Left ventricle myocardium inferior (tissue), 1 donor: ENCODE measurements around the gene EDEM2. TPM values are rescaled to one million over a fixed set of nuclear protein-coding genes. Genes with fewer than 3 reads are reported as not detected.

ENCODE experiments used
- DNase-seq: peaks from one replicate; pipeline ENCODE4 v3.0.0-alpha.2; 2020
- H3K27ac ChIP-seq: fragments of 200-600 bp; replicated peaks from 2 replicates; pipeline ENCODE4 v1.8.0; 2021
- H3K27me3 ChIP-seq: fragments of 200-600 bp; 2 replicates; pipeline ENCODE4 v1.8.0; 2021; ENCODE audit warnings: low read depth
- H3K36me3 ChIP-seq: fragments of 200-600 bp; 2 replicates; pipeline ENCODE4 v1.8.0; 2021
- H3K4me1 ChIP-seq: fragments of 200-600 bp; 2 replicates; pipeline ENCODE4 v1.8.0; 2021
- H3K4me3 ChIP-seq: fragments of 200-600 bp; 2 replicates; pipeline ENCODE4 v1.8.0; 2021; ENCODE audit warnings: mild to moderate bottlenecking, moderate library complexity
- H3K9me3 ChIP-seq: fragments of 200-600 bp; replicated peaks from 2 replicates; pipeline ENCODE4 v1.8.0; 2021
- intact Hi-C: fragments of 100-400 bp; cut with micrococcal nuclease; formaldehyde crosslinking; loops from one replicate; pipeline ENCODE4 v1.11.0; 2022
- total RNA-seq: library from RNA; stranded (reverse); fragmentation: NEBNext Ultra II Directional; extraction: Animal tissue kit (Norgen Biotek cat#: 25700); gene quantifications from one replicate; pipeline ENCODE4 v1.2.1, GENCODE V29; 2021
- TF ChIP-seq, protein P1 (sequence below): fragments of 200-600 bp; IDR thresholded peaks from 2 replicates; pipeline ENCODE4 v1.8.0; 2021; ENCODE audit warnings: antibody characterized with exemption, mild to moderate bottlenecking, borderline replicate concordance
- donor health status: DM: no; HTN: yes; CAD: no; lungs with severe emphysema.

The EDEM2 gene
- total RNA-seq, 1 donor from 2014 or later, result 10.4 TPM

DNA sequence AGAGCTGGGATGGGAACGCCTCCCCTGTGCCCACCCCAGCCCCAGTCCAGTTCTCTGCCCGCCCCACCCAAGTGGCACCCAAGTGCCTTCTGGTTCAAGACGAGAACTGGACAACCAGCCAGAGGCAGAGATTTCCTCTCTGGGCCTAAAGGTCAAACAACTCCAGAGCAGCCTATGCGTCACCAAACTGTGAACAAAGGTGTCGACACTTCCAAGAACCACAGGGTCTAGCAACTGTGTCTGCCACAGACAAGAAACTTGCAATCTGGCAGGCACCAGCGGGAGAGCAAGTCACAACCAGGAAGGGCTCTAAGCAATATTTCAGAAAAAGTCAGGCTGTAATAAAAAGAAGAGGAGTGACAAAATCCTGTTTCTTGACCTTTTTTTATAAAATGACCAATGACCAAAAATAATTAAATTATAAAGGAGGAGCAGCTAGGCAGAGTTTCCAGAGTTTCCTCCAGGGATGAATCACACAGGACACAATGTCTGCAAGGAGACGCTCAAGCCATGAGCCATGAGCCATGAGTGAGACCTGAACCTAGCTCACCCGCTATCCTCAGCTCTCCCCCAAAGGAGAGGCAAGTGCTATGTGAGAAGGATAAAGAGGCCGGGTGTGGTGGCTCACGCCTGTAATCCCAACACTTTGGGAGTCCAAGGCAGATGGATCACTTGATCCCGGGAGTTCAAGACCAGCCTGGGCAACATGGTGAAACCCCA is 11.1 kb downstream of the EDEM2 start:
- Histone ChIP-seq H3K27me3 (no peaks in the 10 kb centered on the region), H3K27ac (peak overlapping the region; percentile 88), H3K4me1 (peaks cover 43% of the 10 kb centered on the region), H3K9me3 (no peaks in the 10 kb centered on the region), H3K4me3 (no peak overlapping the region), H3K36me3 (peaks cover 68% of the 10 kb centered on the region)
- TF ChIP-seq, protein P1, sequence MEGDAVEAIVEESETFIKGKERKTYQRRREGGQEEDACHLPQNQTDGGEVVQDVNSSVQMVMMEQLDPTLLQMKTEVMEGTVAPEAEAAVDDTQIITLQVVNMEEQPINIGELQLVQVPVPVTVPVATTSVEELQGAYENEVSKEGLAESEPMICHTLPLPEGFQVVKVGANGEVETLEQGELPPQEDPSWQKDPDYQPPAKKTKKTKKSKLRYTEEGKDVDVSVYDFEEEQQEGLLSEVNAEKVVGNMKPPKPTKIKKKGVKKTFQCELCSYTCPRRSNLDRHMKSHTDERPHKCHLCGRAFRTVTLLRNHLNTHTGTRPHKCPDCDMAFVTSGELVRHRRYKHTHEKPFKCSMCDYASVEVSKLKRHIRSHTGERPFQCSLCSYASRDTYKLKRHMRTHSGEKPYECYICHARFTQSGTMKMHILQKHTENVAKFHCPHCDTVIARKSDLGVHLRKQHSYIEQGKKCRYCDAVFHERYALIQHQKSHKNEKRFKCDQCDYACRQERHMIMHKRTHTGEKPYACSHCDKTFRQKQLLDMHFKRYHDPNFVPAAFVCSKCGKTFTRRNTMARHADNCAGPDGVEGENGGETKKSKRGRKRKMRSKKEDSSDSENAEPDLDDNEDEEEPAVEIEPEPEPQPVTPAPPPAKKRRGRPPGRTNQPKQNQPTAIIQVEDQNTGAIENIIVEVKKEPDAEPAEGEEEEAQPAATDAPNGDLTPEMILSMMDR, result no peak
- peak; percentile 36 for DNase-seq
- intact Hi-C loops, result no loop called here

GRCh38 chr20:35134880-35135279 is 12.3 kb downstream of the EDEM2 start:
- no peaks in the 10 kb centered on the region for H3K9me3 ChIP-seq
- peak; percentile 50 for DNase-seq
- peak overlapping the region; percentile 88 for H3K27ac ChIP-seq
- intact Hi-C loops, result no loop called here
- no peak overlapping the region for H3K4me3 ChIP-seq
- TF ChIP-seq, protein P1, result no peak
- peaks cover 43% of the 10 kb centered on the region for H3K4me1 ChIP-seq
- peaks cover 68% of the 10 kb centered on the region for H3K36me3 ChIP-seq
- H3K27me3 ChIP-seq, result no peaks in the 10 kb centered on the region

DNA sequence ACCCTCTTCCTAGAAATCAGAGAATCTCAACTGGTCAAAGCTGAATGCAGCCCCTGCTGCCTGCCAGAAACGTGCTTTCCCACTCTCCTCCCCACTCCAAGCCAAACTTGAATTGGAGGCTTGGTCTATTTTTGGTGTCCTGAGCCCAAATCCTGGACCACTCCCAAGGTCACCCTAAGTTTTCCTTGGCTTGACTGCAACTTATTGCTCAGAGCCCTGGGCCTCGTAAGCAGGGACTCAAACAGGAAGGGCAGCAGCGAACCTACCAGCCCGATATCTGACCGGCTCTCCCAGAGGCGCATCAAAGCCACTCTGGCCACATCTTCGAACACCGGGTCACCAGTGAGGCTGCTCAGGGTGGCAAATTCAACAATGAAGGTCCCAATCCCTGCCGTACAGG is 12.7 kb downstream of the EDEM2 start:
- no peaks in the 10 kb centered on the region for H3K9me3 ChIP-seq
- intact Hi-C loops, result no loop called here
- H3K4me1 ChIP-seq, result peaks cover 43% of the 10 kb centered on the region
- TF ChIP-seq, protein P1, result no peak
- peak overlapping the region; percentile 88 for H3K27ac ChIP-seq
- no peak overlapping the region for H3K4me3 ChIP-seq
- peaks cover 68% of the 10 kb centered on the region for H3K36me3 ChIP-seq
- peak; percentile 36 for DNase-seq
- H3K27me3 ChIP-seq, result no peaks in the 10 kb centered on the region

- intact Hi-C loops, result no loop called here
- peaks cover 70% of the 10 kb centered on the region for H3K36me3 ChIP-seq
- H3K9me3 ChIP-seq, result no peaks in the 10 kb centered on the region
- DNase-seq, result no peak
- peaks cover 43% of the 10 kb centered on the region for H3K4me1 ChIP-seq
- TF ChIP-seq, protein P1, result no peak
- H3K4me3 ChIP-seq, result no peak overlapping the region
- H3K27ac ChIP-seq, result peak overlapping the region; percentile 88
- no peaks in the 10 kb centered on the region for H3K27me3 ChIP-seq
Measured at GRCh38 chr20:35133735-35134134, 13.4 kb downstream of the EDEM2 start.

DNA sequence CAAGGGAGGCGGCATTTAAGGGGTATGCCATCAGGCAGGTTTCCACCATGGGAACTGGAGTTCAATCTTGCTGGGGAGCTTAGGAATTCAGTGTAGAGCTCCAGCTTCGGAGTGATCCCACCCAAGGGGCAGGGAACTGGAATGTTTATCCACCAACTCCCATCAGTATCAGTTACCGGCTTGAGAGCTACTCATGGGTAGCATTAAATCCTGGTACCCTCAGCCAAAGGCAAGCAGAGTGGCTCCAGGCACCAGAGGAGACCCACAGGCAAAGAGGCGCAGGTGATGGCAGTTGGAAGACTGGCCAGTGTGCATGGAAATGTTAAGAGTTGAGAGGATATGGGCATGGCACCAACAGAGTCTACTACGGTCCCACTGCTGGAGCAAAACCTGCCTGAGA is 14.1 kb downstream of the EDEM2 start:
- no peaks in the 10 kb centered on the region for H3K9me3 ChIP-seq
- H3K36me3 ChIP-seq, result peaks cover 66% of the 10 kb centered on the region
- no peak overlapping the region for H3K4me3 ChIP-seq
- DNase-seq, result no peak
- intact Hi-C loops, result no loop called here
- TF ChIP-seq, protein P1, result no peak
- H3K27ac ChIP-seq, result peak overlapping the region; percentile 32
- H3K4me1 ChIP-seq, result peaks cover 43% of the 10 kb centered on the region
- no peaks in the 10 kb centered on the region for H3K27me3 ChIP-seq
